GM19099 (cell line): ENCODE measurements around the gene PIK3R2.

ENCODE experiments used
- POLR2A ChIP-seq: IDR thresholded peaks from 3 replicates; pipeline ENCODE4 v1.6.1; 2011; ENCODE audit warnings: low read depth; ENCODE audit not compliant: insufficient read length; ENCODE audit errors: extremely low read depth

PIK3R2 gene

DNA sequence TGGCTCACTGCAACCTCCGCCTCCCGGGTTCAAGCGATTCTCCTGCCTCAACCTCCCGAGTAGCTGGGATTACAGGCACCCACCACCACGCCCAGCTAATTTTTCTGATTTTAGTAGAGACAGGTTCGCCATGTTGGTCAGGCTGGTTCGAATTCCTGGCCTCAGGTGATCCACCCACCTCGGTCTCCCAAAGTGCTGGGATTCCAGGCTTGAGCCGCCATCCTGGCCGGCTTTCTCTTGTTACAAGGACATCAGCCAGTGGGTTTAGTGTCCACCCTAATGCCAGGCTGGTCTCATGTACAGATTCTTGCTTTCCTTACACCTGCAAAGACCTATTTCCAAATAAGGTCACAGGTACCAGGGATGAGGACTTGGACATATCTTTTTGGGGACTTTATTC is 6.8 kb downstream of the PIK3R2 start:
- TF ChIP-seq POLR2A = no peak

DNA sequence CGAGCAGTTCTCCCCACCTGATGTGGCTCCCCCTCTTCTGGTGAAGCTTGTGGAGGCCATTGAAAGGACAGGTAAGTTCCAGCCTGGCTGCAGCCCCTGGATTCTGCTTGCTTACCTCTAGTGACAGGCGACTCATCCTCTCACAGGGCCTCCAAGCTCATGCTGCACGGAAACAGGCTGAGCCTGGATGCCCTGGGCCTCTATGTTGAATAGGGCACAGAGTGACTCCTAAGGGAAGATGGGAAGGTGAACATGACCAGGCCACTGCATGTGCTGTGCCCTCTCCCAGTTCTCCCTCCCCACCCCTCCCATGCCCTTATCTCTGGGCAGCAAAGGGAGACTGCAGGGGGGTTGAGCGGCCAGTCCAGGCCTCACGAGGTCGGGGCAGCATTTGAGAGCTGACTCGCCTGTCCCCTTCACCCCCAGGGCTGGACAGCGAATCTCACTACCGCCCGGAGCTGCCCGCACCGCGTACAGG is 7.6 kb downstream of the PIK3R2 start:
- no peak for TF ChIP-seq POLR2A

DNA sequence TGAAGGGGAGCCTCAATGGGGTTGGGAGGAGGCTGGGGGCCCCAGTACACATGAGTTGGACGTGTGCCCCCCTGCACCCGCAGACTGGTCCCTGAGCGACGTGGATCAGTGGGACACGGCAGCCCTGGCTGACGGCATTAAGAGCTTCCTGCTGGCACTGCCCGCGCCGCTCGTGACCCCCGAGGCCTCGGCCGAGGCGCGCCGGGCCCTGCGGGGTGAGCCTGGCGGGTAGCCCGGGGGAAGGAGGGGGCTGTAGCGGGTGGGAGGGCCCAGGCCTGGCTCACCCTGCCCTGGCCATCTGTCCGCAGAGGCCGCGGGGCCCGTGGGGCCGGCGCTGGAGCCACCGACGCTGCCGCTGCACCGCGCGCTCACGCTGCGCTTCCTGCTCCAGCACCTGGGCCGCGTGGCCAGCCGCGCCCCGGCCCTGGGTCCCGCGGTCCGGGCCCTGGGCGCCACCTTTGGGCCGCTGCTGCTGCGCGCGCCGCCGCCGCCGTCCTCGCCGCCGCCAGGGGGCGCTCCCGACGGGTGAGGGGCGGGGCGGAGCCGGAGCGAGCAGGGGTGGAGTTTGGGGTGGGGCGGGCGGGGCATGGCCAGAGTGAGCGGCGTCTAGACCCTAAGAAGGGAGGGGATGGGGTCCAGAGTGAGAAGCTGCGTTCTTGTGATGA is 8.1 kb downstream of the PIK3R2 start:
- TF ChIP-seq POLR2A = peak; percentile 72

DNA sequence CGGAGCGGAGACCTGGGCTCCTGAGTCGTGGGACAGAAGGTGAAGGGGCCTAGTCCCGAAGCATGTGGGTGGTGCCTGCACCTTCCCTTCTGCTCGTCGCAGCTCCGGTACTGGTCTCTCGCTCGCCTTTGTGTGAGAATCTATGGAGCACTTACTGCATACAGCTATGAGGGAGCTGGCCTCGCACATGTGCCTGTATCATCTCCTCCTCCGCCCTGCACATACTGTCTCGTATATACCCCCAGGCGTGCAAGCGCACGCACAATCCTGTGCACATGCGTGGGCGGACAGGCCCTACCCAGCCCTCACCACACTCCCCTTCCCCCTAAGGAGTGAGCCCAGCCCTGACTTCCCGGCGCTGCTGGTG is 8.7 kb downstream of the PIK3R2 start:
- TF ChIP-seq POLR2A = no peak

DNA sequence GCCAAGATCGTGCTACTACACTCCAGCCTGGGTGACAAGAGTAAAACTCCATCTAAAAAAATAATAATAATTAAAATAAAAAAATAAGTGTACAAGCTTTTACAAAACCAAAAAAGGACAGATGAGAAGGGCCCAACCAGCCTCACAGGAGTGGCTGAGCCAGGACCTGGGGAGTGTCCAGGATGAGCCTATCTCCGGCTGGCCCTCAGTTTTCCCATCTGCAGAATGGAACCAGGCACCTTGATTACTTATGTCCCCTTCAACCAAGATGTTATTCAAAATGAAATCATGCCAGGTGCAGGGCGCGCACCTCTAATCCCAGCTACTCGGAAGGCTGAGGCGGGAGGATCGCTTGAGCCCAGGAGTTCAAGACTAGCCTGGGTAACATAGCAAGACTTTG is 11.1 kb downstream of the PIK3R2 start:
- no peak for TF ChIP-seq POLR2A

DNA sequence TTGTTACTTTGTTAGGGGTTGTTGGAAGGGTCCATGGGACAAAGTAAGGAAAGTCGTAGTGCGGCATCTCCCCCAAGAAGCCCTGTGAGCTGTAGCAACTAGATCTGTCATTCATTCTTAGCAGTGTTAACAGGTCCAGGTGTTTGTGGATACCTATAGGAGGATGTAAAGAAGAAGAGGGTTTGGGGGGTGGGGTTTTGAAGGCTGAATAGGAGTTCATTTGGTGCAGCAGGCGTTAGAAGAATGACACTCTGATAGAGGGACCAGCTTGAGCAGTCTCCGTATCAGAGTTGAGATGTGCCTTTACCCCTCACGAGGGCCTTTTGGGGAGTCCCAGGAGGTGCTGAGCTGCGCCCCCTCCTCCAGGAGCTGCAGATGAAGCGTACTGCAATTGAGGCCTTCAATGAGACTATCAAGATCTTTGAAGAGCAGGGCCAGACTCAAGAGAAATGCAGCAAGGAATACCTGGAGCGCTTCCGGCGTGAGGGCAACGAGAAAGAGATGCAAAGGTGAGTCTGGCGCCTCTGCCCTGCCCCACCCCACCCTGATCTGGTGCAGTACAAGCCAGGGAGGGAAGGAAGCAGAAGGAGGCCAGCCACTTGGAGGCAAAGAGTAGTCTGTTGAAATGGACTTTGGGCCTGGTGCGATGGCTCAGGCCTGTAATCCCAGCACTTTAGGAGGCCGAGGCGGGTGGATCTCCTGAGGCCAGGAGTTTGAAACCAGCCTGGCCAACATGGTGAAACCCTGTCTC is 13.0 kb downstream of the PIK3R2 start:
- TF ChIP-seq POLR2A = no peak

DNA sequence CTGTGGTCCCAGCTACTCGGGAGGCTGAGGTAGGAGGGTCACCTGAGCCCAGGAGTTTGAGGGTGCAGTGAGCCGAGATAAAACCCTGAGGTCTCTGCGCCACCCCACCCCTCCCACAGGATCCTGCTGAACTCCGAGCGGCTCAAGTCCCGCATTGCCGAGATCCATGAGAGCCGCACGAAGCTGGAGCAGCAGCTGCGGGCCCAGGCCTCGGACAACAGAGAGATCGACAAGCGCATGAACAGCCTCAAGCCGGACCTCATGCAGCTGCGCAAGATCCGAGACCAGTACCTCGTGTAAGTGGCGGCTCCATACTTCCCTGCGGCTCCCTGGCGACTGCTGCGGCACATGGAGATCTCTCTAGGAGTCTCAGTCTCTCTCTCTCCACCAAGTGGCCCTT is 14.0 kb downstream of the PIK3R2 start:
- TF ChIP-seq POLR2A = no peak

DNA sequence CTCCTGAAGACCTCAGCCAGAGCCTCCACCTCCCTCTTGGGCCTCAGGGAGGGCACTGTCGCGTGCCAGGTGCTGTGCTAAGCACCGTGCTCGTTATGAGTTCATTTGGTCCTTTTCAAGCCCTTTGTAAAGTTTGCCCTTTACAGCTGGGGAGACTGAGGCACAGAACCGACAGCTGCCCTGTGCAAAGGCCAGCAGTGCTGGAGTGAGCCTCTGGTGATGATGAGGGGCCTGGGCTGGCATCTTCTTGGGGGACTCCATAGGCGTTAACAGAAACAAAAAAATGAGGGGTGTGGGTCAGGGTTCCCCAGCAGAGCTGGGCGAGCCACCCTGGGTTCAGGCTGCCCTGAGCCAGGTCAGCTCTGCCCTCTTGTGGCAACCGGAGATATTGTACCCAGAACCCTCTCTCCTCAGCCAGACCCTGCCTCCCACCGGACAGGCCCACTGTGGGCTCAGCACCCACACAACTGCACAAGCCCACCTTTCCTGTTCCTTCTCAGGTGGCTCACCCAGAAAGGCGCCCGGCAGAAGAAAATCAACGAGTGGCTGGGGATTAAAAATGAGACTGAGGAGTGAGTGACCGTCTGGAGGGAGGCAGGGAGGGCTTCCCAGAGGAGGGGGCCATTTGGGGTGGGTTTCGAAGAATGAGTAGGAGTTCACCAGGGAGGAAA is 15.1 kb downstream of the PIK3R2 start:
- TF ChIP-seq POLR2A = no peak

DNA sequence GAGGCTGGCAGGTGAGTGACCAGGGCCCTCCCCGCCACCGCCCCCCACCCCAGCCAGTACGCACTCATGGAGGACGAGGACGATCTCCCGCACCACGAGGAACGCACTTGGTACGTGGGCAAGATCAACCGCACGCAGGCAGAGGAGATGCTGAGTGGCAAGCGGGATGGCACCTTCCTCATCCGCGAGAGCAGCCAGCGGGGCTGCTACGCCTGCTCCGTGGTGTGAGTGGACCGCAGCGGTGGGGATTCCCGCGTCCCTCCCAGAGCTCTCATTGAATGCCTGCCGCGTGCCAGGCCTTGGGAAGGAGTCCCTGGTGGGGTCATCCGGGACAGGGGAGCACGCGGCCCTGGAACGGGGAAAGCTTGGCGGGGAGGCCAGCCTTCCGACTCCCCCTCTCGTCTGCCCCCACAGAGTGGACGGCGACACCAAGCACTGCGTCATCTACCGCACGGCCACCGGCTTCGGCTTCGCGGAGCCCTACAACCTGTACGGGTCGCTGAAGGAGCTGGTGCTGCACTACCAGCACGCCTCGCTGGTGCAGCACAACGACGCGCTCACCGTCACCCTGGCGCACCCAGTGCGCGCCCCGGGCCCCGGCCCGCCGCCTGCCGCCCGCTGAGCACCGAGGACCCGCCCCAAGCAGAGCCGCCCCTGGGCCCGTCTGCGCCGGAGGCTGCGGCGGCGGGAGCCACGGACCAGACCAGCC is 15.9 kb downstream of the PIK3R2 start:
- no peak for TF ChIP-seq POLR2A

DNA sequence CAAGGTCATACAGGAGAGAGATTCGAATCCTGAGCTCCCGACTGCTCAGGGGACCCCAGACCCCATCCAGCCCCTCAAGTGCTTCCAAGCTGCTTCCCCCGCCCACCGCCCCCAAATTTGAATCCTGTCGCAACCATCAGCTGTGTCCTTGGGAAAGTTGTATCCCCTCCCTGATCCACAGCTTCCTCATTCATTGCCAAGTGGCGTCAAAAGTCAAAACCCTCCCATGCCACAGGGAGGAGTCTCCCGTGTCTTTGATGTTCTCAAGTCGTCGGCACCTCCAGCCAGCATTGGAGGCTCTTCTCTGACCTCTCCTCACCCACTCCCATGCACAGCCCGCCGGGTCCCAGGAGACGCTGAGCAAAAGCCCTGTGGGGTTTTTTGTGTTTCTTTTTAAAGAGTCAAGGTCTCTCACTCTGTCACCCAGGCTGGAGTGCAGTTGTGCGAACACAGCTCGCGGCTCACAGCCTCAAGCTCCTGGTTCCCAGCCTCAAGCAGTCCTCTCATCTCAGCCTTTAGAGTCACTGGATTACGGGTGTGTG is 17.8 kb downstream of the PIK3R2 start:
- TF ChIP-seq POLR2A = no peak

DNA sequence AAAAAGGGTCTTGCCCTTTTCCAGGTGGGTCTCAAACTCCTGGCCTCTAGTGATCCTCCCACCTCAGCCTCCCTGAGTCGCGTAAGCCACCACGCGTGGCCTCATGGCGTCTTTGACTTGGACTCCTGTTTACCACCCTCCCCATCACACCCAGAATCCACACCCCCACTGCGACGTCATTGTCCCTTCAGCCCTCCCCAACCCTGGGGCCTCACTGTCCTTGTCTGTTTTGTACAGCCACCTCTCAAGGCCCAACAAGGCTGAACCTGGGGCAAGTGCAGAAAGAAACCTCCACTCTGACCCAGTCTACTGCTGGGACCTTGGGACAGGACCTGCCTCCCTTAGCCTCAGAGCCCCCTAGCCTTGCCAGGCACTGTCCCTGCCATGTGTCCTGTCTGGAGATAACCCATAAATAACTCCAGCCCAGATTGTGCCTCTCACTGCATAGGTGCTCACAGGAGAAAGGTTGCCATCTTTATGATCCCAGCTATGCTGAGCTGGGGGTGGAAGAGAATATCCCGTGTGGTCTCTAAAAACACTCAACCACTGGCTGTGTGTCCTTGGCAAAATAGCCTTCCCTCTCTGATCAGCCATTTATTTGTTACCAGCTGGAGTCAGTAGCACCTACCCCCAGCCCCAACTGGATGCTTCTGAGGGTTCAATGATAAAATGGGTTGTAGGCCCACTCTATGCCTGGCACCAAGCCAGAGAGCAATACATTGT is 18.8 kb downstream of the PIK3R2 start:
- no peak for TF ChIP-seq POLR2A

DNA sequence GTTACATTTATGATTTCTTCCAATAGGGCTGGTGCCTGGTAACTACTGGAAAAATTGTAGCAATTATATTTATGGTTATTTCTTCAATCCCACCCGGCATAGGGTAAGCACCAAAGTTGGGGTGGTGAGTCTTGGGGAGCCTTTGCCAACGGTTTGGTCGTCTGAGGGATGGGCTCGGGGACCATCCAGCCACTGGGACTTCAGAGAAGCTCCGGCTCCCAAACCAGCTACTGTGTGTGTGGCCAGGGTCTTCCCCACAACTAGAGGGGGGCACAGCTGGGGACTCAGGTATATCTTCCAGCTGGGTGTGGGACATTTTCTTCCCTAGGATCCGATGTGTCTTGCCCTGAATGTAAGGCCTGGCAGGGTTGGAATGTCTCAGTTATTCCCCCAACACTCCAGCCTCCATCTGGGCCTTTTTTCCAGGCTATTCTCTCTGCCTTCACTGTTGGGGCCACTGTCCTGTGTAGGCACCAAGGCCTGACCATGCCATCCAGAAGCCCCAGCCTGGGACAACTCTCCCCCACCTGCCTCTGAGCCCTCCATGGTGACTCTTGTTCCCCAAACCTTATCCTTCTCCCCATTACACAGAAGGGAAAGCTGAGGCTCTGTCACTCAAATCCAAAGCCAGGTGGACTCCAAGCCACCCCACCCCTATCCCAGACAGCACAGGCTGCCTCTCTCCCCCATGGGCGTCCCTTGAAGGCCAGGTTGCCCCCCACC is 19.5 kb downstream of the PIK3R2 start:
- TF ChIP-seq POLR2A = peak; percentile 18

DNA sequence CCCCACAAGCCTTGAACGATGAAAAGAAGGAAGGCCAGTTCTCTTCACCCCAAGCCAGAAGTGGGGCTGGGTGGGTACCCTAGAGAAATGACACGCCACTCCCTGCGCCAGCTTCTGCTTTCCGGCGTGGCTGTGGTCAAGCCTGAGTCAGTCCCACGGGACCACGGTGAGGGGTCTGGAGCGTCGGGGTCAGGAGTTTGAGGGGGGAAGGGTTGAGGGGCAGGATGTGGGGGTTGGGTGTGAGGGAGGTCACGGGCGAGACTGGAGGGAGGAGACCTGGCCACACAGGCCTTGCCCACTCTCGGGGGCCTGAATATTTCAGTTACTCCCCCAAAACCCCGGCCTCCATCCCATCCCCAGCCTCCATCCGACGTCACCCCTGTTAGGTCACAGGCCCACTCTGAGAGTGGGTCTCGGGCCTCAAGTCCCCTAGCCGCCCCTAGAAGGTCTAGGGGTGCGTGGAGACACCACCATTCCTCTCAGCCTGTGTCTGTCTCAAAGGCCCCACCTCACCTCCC is 20.1 kb downstream of the PIK3R2 start:
- no peak for TF ChIP-seq POLR2A
